NT2/D1 (cell line): ENCODE data around the gene ABCC10.
"Not testable (repeated sequence)": the region's sequence is repeated elsewhere in the genome, so short reads cannot be mapped to it uniquely, and the experiment has no call there.

Experiments used
- DNase-seq: peaks from one replicate; pipeline ENCODE4 v3.0.0-alpha.2; 2011; ENCODE audit warnings: low read depth, low spot score
- H3K27me3 ChIP-seq: 2 replicates; pipeline ENCODE4 v1.6.0; 2011; ENCODE audit warnings: mild to moderate bottlenecking; ENCODE audit not compliant: insufficient read length, insufficient read depth
- H3K36me3 ChIP-seq: 2 replicates; pipeline ENCODE4 v1.6.1; 2011; ENCODE audit warnings: mild to moderate bottlenecking, low read length, mixed read lengths; ENCODE audit not compliant: insufficient read depth, insufficient read length
- H3K4me1 ChIP-seq: 2 replicates; pipeline ENCODE4 v1.5.1; 2011; ENCODE audit not compliant: insufficient read depth, insufficient read length
- H3K4me3 ChIP-seq: 2 replicates; pipeline ENCODE4 v1.5.1; 2011; ENCODE audit warnings: low read depth; ENCODE audit not compliant: insufficient read length
- H3K9ac ChIP-seq: 2 replicates; pipeline ENCODE4 v1.6.0; 2011; ENCODE audit warnings: low read depth; ENCODE audit not compliant: insufficient read length
- H3K9me3 ChIP-seq: 2 replicates; pipeline ENCODE4 v1.5.1; 2011; ENCODE audit warnings: mild to moderate bottlenecking, low read length; ENCODE audit not compliant: insufficient read depth
- SUZ12 ChIP-seq: IDR thresholded peaks from 2 replicates; pipeline ENCODE4 v1.6.1; 2011; ENCODE audit not compliant: insufficient read length, insufficient read depth; ENCODE audit errors: extremely low read depth
- YY1 ChIP-seq: IDR thresholded peaks from 2 replicates; pipeline ENCODE4 v1.6.1; 2011; ENCODE audit not compliant: insufficient read length, insufficient read depth
- ZNF274 ChIP-seq: IDR thresholded peaks from 2 replicates; pipeline ENCODE4 v1.6.1; 2011; ENCODE audit warnings: mild to moderate bottlenecking, low read depth, low read length

The ABCC10 gene

GRCh38 chr6:43412541-43412940 is 14.8 kb upstream of the ABCC10 start:
- no peak for DNase-seq
- peaks cover 7% of the 10 kb centered on the region; the same call in 1 of the 2 replicates for H3K9me3 ChIP-seq

DNA sequence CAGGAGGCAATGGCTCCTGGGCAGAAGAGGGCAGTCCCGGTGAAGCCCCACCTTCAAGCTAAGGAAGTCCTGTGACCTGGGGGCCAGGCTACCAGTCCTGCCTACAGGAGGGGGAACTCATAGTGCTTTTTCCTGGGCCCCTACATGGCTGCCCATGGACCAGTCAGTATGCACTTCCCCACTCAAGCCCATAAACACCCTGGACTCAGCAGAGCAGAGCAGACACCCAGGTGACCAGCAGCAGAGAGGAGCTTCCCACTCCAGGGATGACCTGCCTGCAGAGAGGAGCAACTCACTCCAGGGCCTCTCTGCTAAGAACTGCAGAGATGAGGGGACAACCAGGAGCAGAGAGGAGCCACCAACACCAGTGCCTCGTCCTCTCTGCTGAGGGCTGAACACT is 14.3 kb upstream of the ABCC10 start:
- Histone ChIP-seq H3K36me3 (no peaks in the 10 kb centered on the region), H3K27me3 (no peaks in the 10 kb centered on the region), H3K4me1 (no peaks in the 10 kb centered on the region), H3K9ac (no peak overlapping the region), H3K4me3 (no peak overlapping the region), H3K9me3 (peaks cover 7% of the 10 kb centered on the region; the same call in 1 of the 2 replicates)
- TF ChIP-seq ZNF274 (no peak), SUZ12 (no peak), YY1 (no peak)
- no peak for DNase-seq

More at GRCh38 chr6:43412541-43412940, 14.8 kb upstream of the ABCC10 start:
- TF ChIP-seq YY1 (no peak), SUZ12 (no peak), ZNF274 (no peak)
- no peaks in the 10 kb centered on the region for H3K27me3 ChIP-seq
- no peaks in the 10 kb centered on the region for H3K4me1 ChIP-seq
- H3K36me3 ChIP-seq: no peaks in the 10 kb centered on the region
- H3K4me3 ChIP-seq: no peak overlapping the region
- H3K9ac ChIP-seq: no peak overlapping the region

- not testable (repeated sequence) for H3K4me3 ChIP-seq, H3K9ac ChIP-seq, H3K4me1 ChIP-seq, DNase-seq, H3K27me3 ChIP-seq, H3K9me3 ChIP-seq, H3K36me3 ChIP-seq
These were observed 12.1 kb upstream of the ABCC10 start for GRCh38 chr6:43415275-43415674.

GRCh38 chr6:43416935-43417334 is 10.4 kb upstream of the ABCC10 start:
- no peak overlapping the region for H3K9ac ChIP-seq

DNA sequence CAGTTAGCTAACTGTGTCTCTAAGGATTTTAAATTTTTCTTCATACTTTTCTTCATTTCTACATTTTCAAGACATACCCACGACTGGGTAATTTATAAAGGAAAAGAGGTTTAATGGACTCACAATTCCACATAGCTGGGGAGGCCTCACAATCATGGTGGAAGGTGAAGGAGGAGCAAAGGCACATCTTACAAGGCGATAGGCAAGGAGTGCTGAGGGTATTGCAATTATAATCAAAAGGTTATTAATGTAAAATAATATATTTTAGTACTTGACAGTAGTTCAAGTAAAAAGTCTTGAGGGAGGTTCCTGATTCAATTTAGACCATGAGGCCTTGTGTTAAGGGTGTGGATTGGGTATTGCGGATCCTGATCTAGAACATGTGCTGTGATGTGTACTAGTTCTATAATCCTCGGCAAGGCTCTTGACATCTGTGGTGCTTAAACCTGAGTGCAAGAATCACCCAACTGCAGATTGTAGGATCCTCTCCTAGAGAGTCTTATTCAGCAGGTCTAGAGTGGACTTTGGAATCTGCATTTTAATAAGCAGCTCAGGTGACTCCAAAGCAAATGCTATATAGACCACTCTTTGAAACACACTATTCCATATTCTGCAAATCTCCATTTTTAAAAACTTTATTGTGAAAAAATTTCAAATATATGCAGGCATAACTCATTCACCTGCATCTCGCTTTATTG is 7.2 kb upstream of the ABCC10 start:
- Histone ChIP-seq H3K9me3 (peaks cover 4% of the 10 kb centered on the region; the same call in 1 of the 2 replicates), H3K4me1 (no peaks in the 10 kb centered on the region), H3K9ac (no peak overlapping the region), H3K4me3 (no peak overlapping the region), H3K27me3 (no peaks in the 10 kb centered on the region), H3K36me3 (no peaks in the 10 kb centered on the region)
- no peak for DNase-seq
- TF ChIP-seq YY1 (no peak), ZNF274 (no peak), SUZ12 (no peak)

More at GRCh38 chr6:43416935-43417334, 10.4 kb upstream of the ABCC10 start:
- peaks cover 7% of the 10 kb centered on the region; the same call in 1 of the 2 replicates for H3K9me3 ChIP-seq
- no peaks in the 10 kb centered on the region for H3K27me3 ChIP-seq
- no peak overlapping the region for H3K4me3 ChIP-seq
- TF ChIP-seq ZNF274: no peak
- TF ChIP-seq YY1: no peak
- no peak for TF ChIP-seq SUZ12
- no peaks in the 10 kb centered on the region for H3K36me3 ChIP-seq
- H3K4me1 ChIP-seq: no peaks in the 10 kb centered on the region
- DNase-seq: no peak

DNA sequence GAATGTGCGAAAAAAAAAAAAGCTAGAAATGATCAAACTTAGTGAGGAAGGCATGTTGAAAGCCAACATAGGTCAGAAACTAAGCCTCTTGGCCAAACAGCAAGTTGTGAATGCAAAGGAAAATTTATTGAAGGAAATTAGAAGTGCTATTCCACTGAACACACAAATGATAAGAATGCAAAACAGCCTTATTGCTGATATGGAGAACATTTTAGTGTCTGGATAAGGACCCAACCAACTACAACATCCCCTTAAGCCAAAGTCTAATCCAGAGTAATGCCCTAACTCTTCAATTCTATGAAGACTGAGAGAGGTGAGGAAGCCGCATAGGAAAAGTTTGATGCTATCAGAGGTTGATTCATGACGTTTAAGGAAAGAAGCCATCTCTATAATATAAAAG is 5.5 kb upstream of the ABCC10 start:
- no peaks in the 10 kb centered on the region for H3K36me3 ChIP-seq
- no peak overlapping the region for H3K9ac ChIP-seq
- DNase-seq: no peak
- no peak overlapping the region for H3K4me3 ChIP-seq
- peaks cover 10% of the 10 kb centered on the region; the same call in 1 of the 2 replicates for H3K9me3 ChIP-seq
- no peaks in the 10 kb centered on the region for H3K27me3 ChIP-seq
- H3K4me1 ChIP-seq: no peaks in the 10 kb centered on the region
- TF ChIP-seq YY1 (no peak), SUZ12 (no peak), ZNF274 (no peak)

DNA sequence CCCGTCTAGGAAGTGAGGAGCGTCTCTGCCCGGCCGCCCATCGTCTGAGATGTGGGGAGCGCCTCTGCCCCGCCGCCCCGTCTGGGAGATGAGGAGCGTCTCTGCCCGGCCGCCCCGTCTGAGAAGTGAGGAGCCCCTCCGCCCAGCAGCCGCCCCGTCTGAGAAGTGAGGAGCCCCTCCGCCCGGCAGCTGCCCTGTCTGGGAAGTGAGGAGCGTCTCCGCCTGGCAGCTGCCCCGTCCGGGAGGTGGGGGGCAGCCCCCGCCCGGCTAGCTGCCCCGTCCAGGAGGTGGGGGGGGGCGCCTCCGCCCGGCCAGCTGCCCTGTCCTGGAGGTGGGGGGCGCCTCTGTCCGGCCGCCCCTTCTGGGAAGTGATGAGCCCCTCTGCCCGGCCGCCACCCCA is 2.3 kb upstream of the ABCC10 start:
- DNase-seq, H3K9ac ChIP-seq, H3K4me1 ChIP-seq, H3K27me3 ChIP-seq, H3K9me3 ChIP-seq, H3K36me3 ChIP-seq, H3K4me3 ChIP-seq: not testable (repeated sequence)

GRCh38 chr6:43426928-43427405 is 374 bp upstream of the ABCC10 start:
- TF ChIP-seq YY1 (no peak), SUZ12 (no peak), ZNF274 (no peak)
- Histone ChIP-seq H3K9ac (peak overlapping the region; percentile 93), H3K9me3 (peaks cover 10% of the 10 kb centered on the region; the same call in 1 of the 2 replicates), H3K36me3 (peaks cover 12% of the 10 kb centered on the region), H3K27me3 (no peaks in the 10 kb centered on the region), H3K4me1 (no peaks in the 10 kb centered on the region), H3K4me3 (peak overlapping the region; percentile 97)
- no peak for DNase-seq
